RCC 7860 (cell line): ENCODE results near the gene CRY2.

Source experiments
- DNase-seq: peaks from one replicate; pipeline ENCODE4 v3.0.0-alpha.2; 2015; ENCODE audit warnings: low spot score
- FAIRE-seq: peaks from 2 replicates; lab custom pipeline; 2012; peaks lifted over from hg19 to GRCh38; lab: Jason Lieb, UNC

CRY2 gene

DNA sequence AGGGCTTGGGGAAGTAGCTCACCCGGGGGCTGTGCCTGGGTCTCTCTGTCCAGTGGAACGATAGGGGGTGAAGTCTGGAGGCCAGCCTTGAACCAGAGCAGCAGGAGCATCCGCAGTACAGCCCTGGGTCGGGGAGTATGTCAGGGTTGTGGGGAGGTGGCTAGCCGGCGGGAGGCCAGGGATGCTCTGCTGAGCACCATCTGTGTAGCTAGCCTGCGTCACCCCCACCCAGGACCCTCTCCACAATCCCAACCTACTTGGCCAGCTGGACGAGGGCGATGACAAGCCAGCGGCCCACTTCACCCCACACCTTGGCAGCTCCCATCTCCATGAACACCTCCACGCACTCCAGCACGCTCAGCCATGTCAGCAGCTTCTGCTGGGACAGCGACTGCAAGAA lies 68.2 kb downstream of the CRY2 start:
- FAIRE-seq = no peak
- no peak for DNase-seq

DNA sequence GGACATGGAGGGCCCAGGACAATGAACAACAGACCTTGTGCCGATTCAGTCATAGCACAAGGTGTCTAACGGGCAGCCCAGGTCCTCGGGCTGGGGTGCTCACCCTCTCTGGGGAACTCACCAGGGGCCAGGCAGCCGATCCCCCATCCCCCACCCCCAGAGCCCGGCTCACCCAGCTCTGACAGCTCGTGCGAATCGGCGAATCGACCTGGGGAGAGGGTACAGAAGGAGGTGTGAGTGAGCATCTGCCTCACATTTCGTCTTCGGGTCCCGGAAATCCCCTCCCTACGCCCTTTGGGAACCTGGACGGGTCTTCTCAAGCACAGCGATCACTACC lies 70.0 kb downstream of the CRY2 start:
- FAIRE-seq = no peak

GRCh38 chr11:45917623-45918330 lies 70.5 kb downstream of the CRY2 start, which contains the start of gene PEX16:
PEX16 (minus strand) TSS chr11:45917877; CDS start chr11:45917811, 66 bp downstream.
- peak; percentile 94 for DNase-seq
- peak; percentile 79 for FAIRE-seq

More for the DNA sequence above, 70.0 kb downstream of the CRY2 start:
- no peak for DNase-seq

GRCh38 chr11:45918331-45918941 lies 71.2 kb downstream of the CRY2 start:
- FAIRE-seq (peak; percentile 16), DNase-seq (peak; percentile 34)

GRCh38 chr11:45918962-45919675 lies 71.8 kb downstream of the CRY2 start:
- DNase-seq (no peak), FAIRE-seq (no peak)

DNA sequence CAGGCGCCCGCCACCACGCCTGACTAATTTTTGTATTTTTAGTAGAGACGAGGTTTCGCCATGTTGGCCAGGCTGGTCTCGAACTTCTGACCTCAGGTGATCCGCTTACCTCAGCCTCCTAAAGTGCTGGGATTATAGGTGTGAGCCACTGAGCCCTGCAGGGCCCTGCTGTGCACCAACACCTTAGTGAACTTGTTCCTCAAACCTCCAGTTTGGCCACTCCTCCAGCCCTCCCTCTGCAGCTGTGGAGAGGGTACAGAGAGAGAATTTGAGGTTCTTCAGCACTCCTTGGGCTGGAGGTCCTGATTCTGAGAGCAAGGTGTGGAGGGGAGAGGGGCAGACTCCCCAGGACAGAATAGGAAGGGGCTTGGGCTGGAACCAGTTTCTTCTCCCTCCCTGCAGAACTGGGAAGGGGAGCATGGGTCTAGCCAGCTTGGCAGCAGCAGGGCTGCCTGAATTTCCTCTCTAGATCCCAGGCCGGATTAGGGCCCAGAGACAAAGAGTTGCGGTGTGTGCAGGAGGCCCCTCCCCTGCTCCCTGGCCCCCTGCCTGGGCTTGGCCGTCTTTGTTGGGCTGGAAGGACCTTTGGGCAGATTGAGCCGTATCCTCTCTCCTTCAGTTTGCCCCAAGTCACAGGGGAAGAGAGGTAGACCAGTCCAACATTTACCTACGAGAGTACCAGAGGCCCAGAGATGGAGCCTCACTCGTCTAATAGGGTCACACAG lies 72.7 kb downstream of the CRY2 start:
- FAIRE-seq = no peak
- DNase-seq = no peak

- FAIRE-seq = no peak
- DNase-seq = no peak
Measured at GRCh38 chr11:45920531-45921477, 73.5 kb downstream of the CRY2 start.

DNA sequence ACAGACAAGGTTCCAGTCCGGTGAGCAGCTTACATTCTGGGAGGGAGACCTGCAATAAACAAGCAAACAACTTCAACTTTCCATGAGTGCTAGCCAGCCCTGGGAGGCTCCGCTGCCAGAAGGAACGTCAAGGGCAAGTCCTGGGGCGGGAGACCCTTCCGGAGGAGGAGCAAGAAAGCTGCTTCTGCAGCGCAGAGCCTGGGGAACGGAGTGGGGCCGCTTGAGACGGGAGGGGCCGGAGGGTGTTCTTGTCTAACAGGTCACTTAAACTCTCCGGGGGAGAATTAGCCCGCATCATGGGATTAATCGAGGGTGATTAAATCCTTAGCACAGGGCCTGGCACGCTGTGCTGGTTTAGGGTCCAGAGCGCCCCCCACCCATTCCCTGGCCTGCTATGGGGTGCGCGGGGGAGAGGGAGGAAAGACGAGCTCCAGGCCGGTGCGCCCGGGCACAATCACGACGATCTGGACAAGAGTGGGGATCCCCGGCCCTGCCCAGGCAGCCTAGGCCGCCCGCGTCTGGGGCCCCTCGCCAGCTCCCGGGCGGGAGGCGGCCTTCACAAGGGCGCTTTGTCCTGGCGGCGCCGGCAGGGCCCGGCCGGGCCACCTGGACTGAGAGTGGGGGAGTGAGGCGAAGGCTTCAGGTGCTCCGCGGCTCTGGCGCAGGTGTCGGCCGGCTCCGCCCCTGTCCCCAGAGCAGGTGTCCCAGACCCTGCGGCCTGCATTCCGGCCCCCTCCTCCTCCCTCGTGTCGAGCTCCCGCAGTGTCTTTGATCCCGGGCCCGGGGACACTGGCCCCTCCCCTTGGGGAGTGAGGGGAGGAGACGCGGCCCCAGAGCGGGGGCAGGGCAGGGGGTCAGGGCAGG lies 74.5 kb downstream of the CRY2 start:
- DNase-seq (no peak), FAIRE-seq (no peak)

GRCh38 chr11:45922425-45923082 lies 75.3 kb downstream of the CRY2 start, which contains the start of gene LARGE2:
LARGE2 (plus strand) TSS chr11:45922656; CDS start chr11:45922883, 227 bp downstream.
- DNase-seq (no peak), FAIRE-seq (no peak)

DNA sequence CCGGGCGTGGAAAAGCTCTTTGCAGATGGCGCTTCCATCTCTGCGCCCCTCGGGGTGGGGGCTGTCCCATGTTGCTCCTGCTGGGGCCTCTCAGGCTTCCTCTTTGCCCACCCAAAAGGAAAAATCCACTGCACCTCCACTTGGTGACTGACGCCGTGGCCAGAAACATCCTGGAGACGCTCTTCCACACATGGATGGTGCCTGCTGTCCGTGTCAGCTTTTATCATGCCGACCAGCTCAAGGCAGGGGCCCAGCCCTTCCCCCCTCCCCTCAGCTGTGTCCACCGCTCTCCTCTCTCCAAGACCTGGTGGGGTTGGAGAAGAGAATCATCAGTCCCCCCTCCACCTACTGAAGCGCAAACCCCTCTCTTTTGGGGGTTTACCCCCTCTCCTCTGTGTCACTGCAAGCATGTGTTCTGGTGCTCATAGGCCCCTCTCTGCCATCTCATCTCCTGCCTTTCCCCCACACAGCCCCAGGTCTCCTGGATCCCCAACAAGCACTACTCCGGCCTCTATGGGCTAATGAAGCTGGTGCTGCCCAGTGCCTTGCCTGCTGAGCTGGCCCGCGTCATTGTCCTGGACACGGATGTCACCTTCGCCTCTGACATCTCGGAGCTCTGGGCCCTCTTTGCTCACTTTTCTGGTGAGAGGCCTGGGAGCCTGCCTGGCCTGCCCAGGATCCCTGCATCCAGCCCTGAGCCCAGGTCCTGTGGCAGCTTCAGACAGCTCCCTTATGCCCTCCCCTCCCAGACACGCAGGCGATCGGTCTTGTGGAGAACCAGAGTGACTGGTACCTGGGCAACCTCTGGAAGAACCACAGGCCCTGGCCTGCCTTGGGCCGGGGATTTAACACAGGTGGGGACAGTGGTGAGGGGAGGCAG lies 77.0 kb downstream of the CRY2 start:
- DNase-seq (no peak), FAIRE-seq (no peak)

DNA sequence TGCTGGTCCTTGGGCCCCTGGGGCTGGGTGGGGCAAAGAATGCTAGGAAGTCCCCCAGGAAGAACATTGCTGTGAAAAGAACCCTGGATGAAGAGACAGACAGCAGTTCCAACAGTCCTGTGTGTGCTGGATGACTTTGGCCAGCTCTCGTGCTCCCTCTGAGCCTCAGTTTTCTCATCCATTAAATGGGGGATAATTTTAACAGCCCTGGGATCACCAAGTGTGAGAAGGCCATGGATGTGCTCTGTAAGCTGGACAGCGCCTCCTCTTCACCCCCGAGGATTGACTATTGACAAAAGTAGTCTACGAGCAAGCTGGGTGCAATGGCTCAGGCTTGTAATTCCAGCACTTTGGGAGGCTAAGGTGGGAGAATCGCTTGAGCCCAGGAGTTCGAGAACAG lies 77.7 kb downstream of the CRY2 start:
- DNase-seq = no peak

DNA sequence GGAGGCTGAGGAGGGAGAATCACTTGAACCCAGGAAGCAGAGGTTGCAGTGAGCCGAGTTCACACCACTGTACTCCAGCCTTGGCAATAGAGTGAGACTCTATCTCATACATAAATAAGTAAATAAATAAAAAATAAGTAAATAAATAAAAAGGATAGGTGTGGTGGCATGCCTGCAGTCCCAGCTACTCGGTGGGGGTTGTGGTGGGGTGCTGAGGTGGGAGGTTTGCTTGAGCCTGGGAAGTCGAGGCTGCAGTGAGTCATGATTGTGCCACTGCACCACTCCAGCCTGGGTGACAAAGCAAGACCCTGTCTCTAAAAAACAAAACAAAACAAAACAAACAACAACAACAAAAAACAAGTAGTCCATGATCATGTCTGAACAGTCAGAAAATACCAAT lies 78.3 kb downstream of the CRY2 start:
- no peak for FAIRE-seq
- no peak for DNase-seq

More for the DNA sequence above, 77.7 kb downstream of the CRY2 start:
- no peak for FAIRE-seq

DNA sequence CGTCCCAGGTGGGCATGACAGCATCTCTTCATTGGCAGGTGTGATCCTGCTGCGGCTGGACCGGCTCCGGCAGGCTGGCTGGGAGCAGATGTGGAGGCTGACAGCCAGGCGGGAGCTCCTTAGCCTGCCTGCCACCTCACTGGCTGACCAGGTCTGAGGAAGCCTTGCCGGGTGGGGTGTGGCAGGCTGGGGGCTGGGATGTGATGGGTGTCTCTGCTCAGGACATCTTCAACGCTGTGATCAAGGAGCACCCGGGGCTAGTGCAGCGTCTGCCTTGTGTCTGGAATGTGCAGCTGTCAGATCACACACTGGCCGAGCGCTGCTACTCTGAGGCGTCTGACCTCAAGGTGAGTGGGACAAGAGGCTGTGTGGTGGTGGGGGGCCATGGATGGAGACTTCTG lies 78.7 kb downstream of the CRY2 start:
- DNase-seq (no peak), FAIRE-seq (no peak)

GRCh38 chr11:45926536-45927331 lies 79.5 kb downstream of the CRY2 start:
- no peak for DNase-seq
- no peak for FAIRE-seq

- FAIRE-seq = no peak
- no peak for DNase-seq
Measured at GRCh38 chr11:45927332-45927683, 80.0 kb downstream of the CRY2 start.

DNA sequence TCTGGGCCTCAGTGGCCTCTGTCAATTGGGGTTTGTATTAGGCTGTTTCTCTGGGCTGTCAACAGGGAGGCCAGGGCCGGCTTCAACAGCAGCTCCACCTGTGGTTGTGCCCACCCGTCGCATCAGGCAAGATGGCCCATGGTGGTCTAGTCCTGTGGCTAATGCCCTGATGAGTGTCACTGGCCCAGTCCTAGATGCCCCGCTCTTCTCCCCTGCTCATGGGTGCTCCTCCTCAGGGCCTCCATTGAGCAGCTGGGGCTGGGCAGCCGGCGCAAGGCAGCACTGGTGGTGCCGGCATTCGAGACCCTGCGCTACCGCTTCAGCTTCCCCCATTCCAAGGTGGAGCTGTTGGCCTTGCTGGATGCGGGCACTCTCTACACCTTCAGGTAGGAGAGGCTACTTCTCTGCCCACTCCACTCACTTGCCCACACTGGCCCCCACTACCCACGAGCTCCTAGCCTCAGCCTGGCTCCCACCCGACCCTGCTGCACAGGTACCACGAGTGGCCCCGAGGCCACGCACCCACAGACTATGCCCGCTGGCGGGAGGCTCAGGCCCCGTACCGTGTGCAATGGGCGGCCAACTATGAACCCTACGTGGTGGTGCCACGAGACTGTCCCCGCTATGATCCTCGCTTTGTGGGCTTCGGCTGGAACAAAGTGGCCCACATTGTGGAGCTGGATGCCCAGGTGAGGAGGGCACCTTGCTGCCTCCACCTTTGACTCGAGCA lies 80.6 kb downstream of the CRY2 start:
- FAIRE-seq (no peak), DNase-seq (no peak)
